HepG2 (cell line): Measurements from ENCODE around the gene RERE. TPM values are rescaled to one million over a fixed set of nuclear protein-coding genes. Genes with fewer than 3 reads are reported as not detected.
A peak's percentile ranks its signal among the peaks of the same experiment; 100 is the strongest.

Experiments used
- AGO2 ChIP-seq: fragments of 200-400 bp; formaldehyde crosslinking; optimal IDR thresholded peaks from 2 replicates; pipeline ENCODE3; 2017; ENCODE audit warnings: mild to moderate bottlenecking, low read depth, low read length, moderate library complexity
- ATF7 ChIP-seq, 2 experiments: fragments of 450-650 bp in 1 of 2; sonication (generic) in 1 of 2; formaldehyde crosslinking in 1 of 2; IDR thresholded peaks; 2 replicates each; pipeline versions ENCODE4 v1.4.0 to v1.6.1; 2016 to 2020; ENCODE audit warnings: antibody characterized with exemption in 1 of 2, mild to moderate bottlenecking in 1 of 2, missing genetic modification reagents in 1 of 2
- MYC ChIP-seq: sonication (generic); formaldehyde crosslinking; IDR thresholded peaks from 2 replicates; pipeline ENCODE4 v1.9.0; 2021; ENCODE audit warnings: missing genetic modification reagents, borderline replicate concordance
- NFE2L1 ChIP-seq: sonication (generic); formaldehyde crosslinking; IDR thresholded peaks from 2 replicates; pipeline ENCODE4 v1.4.0; 2020; ENCODE audit warnings: missing genetic modification reagents, mild to moderate bottlenecking, borderline replicate concordance
- NR2C2 ChIP-seq: sonication (generic); formaldehyde crosslinking; IDR thresholded peaks from 2 replicates; pipeline ENCODE4 v1.4.0; 2020; ENCODE audit warnings: missing genetic modification reagents, mild to moderate bottlenecking, moderate library complexity, borderline replicate concordance
- RORA ChIP-seq: sonication (generic); formaldehyde crosslinking; IDR thresholded peaks from 2 replicates; pipeline ENCODE4 v1.5.0; 2020; ENCODE audit warnings: mild to moderate bottlenecking, missing genetic modification reagents, moderate library complexity
- TARDBP ChIP-seq: sonication (generic); formaldehyde crosslinking; IDR thresholded peaks from 2 replicates; pipeline ENCODE4 v1.8.0; 2022; ENCODE audit warnings: mild to moderate bottlenecking, missing genetic modification reagents
- ZBTB7A ChIP-seq: sonication (generic); formaldehyde crosslinking; IDR thresholded peaks from 2 replicates; pipeline ENCODE4 v1.8.0; 2022; ENCODE audit warnings: mild to moderate bottlenecking, missing genetic modification reagents
- ZBTB7B ChIP-seq: sonication (generic); formaldehyde crosslinking; IDR thresholded peaks from 2 replicates; pipeline ENCODE4 v1.4.0; 2020; ENCODE audit warnings: missing genetic modification reagents
- ZKSCAN5 ChIP-seq: sonication (generic); formaldehyde crosslinking; IDR thresholded peaks from 2 replicates; pipeline ENCODE4 v1.5.1; 2020; ENCODE audit warnings: mild to moderate bottlenecking, missing genetic modification reagents
- ZNF143 ChIP-seq: sonication (generic); formaldehyde crosslinking; IDR thresholded peaks from 2 replicates; pipeline ENCODE4 v1.4.0; 2020; ENCODE audit warnings: missing genetic modification reagents
- ZNF180 ChIP-seq: sonication (generic); formaldehyde crosslinking; IDR thresholded peaks from 2 replicates; pipeline ENCODE4 v1.4.0; 2020; ENCODE audit warnings: low read depth, missing genetic modification reagents, borderline replicate concordance
- ZNF205 ChIP-seq: IDR thresholded peaks from 2 replicates; pipeline ENCODE4 v1.6.1; 2018; ENCODE audit warnings: missing biosample characterization, missing genetic modification reagents
- ZNF7 ChIP-seq: IDR thresholded peaks from 2 replicates; pipeline ENCODE4 v1.6.1; 2016; ENCODE audit warnings: missing biosample characterization, missing genetic modification reagents
- polyA plus RNA-seq, 8 experiments: library from polyadenylated mRNA; depleted of rRNA in 3 of 8; stranded (reverse) in 7 of 8; unstranded in 1 of 8; fragments of >200 nt; fragmentation: Illumina TruSeq in 4 of 8; extraction: Trizol in 4 of 8; gene quantifications; 2 replicates each; pipeline versions ENCODE4 v1.2.1 to v1.2.3, GENCODE V29; 2011 to 2016; ENCODE audit warnings: low read depth in 4 of 8, missing spikeins in 1 of 8, mixed read lengths in 1 of 8; ENCODE audit not compliant: insufficient read depth in 1 of 8
- total RNA-seq, 5 experiments: library from RNA; depleted of rRNA; stranded (reverse); fragments of >200 nt; fragmentation: Illumina TruSeq; extraction: Trizol; gene quantifications; 2 replicates each; pipeline ENCODE4 v1.2.3, GENCODE V29; 2016; ENCODE audit warnings: low read depth in 1 of 5
- TF ChIP-seq, protein P1 (sequence below): sonication (generic); formaldehyde crosslinking; IDR thresholded peaks from 2 replicates; pipeline ENCODE4 v1.5.0; 2020; ENCODE audit warnings: mild to moderate bottlenecking, missing genetic modification reagents
- TF ChIP-seq, protein P2 (sequence below): sonication (generic); formaldehyde crosslinking; IDR thresholded peaks from 2 replicates; pipeline ENCODE4 v1.4.0; 2020; ENCODE audit warnings: missing genetic modification reagents, borderline replicate concordance
- TF ChIP-seq, protein P3 (sequence below): sonication (generic); formaldehyde crosslinking; IDR thresholded peaks from 2 replicates; pipeline ENCODE4 v1.5.0; 2020; ENCODE audit warnings: mild to moderate bottlenecking, missing genetic modification reagents, borderline replicate concordance

The RERE gene
- total and polyA plus RNA-seq, 2 of the 13 experiments (the other 11 are each of a cell fraction or from before 2014, with no cell fraction given), result 18.3 to 21.9 TPM

DNA sequence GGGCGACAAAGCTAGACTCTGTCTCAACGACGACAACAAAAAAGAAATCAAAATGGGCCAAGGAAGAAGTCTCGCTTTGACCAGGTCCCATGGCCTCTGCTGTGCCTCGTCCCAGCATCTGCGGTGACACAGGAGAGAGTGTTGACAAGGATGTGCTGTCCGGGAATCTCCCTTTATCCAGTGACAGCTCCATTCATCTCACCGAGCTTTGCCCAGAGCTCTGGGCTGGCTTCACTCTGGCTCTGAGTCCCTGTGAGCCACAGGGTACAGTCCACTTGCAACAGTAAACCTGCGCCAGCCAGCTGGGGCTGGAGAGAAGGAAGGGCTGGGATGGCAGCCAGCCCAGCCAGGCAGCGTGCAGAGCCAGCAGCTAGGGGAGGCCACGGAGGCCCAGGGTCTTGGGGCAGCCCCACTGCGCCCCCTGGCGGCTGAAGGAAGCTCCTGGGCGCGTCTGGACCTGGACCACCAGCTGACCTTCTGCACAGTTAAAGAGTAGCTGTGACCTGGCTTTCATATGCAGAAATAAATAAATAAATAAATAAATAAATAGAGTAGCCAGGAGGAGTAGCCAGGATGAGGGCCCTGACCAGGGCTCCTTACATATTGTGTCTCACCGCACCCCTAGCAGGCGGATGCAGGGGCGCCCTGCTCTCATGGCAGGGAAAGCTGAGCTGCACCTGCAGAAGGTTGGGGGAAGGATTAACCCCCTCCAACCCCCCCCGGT, 31.4 kb upstream of the RERE start (continued):
- TF ChIP-seq NFE2L1 (CRISPR knock-in tag) (no peak), ZNF180 (no peak), ZBTB7B (peak; percentile 77), ZNF143 (CRISPR knock-in tag) (no peak), ZBTB7A (CRISPR knock-in tag) (peak; percentile 80; the same call in 1 of the 2 replicates), NR2C2 (CRISPR knock-in tag) (no peak), ATF7 (IDR thresholded peaks at IDR 0.05) (no peak), ATF7 (CRISPR knock-in tag; IDR thresholded peaks at IDR 0.05) (no peak), RORA (CRISPR knock-in tag) (no peak), ZNF7 (CRISPR knock-in tag) (no peak), AGO2 (no peak), ZNF205 (peak; percentile 86), ZKSCAN5 (no peak), TARDBP (peak; percentile 11; the same call in 1 of the 2 replicates), MYC (CRISPR knock-in tag) (no peak)
- TF ChIP-seq, protein P1, sequence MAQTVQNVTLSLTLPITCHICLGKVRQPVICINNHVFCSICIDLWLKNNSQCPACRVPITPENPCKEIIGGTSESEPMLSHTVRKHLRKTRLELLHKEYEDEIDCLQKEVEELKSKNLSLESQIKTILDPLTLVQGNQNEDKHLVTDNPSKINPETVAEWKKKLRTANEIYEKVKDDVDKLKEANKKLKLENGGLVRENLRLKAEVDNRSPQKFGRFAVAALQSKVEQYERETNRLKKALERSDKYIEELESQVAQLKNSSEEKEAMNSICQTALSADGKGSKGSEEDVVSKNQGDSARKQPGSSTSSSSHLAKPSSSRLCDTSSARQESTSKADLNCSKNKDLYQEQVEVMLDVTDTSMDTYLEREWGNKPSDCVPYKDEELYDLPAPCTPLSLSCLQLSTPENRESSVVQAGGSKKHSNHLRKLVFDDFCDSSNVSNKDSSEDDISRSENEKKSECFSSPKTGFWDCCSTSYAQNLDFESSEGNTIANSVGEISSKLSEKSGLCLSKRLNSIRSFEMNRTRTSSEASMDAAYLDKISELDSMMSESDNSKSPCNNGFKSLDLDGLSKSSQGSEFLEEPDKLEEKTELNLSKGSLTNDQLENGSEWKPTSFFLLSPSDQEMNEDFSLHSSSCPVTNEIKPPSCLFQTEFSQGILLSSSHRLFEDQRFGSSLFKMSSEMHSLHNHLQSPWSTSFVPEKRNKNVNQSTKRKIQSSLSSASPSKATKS, result no peak
- TF ChIP-seq, protein P2, sequence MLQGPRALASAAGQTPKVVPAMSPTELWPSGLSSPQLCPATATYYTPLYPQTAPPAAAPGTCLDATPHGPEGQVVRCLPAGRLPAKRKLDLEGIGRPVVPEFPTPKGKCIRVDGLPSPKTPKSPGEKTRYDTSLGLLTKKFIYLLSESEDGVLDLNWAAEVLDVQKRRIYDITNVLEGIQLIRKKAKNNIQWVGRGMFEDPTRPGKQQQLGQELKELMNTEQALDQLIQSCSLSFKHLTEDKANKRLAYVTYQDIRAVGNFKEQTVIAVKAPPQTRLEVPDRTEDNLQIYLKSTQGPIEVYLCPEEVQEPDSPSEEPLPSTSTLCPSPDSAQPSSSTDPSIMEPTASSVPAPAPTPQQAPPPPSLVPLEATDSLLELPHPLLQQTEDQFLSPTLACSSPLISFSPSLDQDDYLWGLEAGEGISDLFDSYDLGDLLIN (CRISPR knock-in tag), result no peak
- TF ChIP-seq, protein P3, sequence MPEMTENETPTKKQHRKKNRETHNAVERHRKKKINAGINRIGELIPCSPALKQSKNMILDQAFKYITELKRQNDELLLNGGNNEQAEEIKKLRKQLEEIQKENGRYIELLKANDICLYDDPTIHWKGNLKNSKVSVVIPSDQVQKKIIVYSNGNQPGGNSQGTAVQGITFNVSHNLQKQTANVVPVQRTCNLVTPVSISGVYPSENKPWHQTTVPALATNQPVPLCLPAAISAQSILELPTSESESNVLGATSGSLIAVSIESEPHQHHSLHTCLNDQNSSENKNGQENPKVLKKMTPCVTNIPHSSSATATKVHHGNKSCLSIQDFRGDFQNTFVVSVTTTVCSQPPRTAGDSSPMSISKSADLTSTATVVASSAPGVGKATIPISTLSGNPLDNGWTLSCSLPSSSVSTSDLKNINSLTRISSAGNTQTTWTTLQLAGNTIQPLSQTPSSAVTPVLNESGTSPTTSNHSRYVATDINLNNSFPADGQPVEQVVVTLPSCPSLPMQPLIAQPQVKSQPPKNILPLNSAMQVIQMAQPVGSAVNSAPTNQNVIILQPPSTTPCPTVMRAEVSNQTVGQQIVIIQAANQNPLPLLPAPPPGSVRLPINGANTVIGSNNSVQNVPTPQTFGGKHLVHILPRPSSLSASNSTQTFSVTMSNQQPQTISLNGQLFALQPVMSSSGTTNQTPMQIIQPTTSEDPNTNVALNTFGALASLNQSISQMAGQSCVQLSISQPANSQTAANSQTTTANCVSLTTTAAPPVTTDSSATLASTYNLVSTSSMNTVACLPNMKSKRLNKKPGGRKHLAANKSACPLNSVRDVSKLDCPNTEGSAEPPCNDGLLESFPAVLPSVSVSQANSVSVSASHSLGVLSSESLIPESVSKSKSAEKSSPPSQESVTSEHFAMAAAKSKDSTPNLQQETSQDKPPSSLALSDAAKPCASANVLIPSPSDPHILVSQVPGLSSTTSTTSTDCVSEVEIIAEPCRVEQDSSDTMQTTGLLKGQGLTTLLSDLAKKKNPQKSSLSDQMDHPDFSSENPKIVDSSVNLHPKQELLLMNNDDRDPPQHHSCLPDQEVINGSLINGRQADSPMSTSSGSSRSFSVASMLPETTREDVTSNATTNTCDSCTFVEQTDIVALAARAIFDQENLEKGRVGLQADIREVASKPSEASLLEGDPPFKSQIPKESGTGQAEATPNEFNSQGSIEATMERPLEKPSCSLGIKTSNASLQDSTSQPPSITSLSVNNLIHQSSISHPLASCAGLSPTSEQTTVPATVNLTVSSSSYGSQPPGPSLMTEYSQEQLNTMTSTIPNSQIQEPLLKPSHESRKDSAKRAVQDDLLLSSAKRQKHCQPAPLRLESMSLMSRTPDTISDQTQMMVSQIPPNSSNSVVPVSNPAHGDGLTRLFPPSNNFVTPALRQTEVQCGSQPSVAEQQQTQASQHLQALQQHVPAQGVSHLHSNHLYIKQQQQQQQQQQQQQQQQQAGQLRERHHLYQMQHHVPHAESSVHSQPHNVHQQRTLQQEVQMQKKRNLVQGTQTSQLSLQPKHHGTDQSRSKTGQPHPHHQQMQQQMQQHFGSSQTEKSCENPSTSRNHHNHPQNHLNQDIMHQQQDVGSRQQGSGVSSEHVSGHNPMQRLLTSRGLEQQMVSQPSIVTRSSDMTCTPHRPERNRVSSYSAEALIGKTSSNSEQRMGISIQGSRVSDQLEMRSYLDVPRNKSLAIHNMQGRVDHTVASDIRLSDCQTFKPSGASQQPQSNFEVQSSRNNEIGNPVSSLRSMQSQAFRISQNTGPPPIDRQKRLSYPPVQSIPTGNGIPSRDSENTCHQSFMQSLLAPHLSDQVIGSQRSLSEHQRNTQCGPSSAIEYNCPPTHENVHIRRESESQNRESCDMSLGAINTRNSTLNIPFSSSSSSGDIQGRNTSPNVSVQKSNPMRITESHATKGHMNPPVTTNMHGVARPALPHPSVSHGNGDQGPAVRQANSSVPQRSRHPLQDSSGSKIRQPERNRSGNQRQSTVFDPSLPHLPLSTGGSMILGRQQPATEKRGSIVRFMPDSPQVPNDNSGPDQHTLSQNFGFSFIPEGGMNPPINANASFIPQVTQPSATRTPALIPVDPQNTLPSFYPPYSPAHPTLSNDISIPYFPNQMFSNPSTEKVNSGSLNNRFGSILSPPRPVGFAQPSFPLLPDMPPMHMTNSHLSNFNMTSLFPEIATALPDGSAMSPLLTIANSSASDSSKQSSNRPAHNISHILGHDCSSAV (CRISPR knock-in tag), result no peak
